ENCODE results near the gene SUGP2.
"Not testable (repeated sequence)": the region's sequence is repeated elsewhere in the genome, so short reads cannot be mapped to it uniquely, and the experiment has no call there.

SUGP2 gene

DNA sequence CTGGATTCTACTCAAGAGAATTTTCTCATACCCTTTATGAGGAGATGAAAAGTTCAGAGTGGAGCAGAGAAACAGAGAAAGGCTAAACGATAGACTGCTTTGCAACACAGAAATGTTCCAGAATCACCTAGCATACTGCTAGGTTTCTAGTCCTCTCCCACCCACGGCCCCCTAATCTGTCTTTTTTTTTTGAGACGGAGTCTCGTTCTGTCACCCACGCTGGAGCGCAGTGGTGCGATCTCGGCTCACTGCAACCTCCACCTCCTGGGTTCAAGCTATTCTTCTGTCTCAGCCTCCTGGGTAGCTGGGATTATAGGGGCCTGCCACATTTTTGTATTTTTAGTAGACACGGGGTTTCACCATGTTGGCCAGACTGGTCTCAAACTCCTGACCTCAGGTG lies 4.8 kb downstream of the SUGP2 start:
- no peak for DNase-seq

DNA sequence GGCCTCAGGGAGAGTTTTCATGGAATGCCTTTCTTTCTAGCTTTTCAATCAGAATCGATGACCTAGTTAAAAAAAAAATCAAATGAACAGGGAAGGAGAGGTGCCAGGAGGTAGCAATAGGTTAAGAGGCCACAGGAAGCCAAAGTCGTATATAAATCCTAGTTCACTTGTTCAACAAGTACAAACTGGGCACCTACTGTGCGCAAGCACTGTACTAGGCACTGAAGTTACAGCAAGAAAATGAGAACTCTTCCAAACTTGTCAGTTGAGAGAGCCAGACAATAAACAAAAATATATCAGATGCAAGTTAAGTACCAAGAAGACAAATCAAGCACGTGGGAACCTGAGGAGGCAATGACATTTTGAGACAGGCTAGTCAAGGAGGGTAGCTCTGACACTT lies 6.1 kb downstream of the SUGP2 start:
- no peak for DNase-seq

DNA sequence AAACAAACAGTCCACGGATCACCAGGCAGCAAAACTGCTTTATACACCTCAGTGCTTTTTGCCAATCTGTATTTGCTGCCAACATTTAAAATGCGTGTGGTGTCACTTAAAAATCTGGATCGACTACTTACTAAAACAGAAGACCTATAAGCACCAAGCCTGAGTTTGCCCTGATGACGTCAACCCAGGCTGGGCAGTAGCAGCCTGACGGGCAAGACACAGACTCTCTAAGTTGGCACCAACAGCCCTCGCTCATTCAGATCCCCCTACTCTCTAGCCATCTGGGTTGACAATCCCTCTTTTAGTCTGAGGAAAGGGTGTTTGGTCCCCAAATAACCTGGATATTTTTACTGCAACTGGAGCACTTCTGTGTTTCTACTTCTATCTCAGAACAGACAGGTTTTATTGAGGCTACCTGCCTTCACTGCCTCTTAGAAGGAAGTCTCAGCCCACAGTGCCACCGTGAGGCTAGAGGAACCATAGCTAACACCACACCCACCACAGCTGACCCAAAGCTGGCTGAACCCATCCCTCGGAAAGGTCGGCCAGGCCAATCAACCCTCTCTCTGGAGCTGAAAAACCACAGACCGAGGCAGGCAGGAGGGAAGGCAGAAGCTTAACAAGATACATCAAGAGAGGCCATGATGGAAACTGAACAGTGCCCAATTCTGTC lies 6.9 kb downstream of the SUGP2 start:
- no peak for DNase-seq

DNA sequence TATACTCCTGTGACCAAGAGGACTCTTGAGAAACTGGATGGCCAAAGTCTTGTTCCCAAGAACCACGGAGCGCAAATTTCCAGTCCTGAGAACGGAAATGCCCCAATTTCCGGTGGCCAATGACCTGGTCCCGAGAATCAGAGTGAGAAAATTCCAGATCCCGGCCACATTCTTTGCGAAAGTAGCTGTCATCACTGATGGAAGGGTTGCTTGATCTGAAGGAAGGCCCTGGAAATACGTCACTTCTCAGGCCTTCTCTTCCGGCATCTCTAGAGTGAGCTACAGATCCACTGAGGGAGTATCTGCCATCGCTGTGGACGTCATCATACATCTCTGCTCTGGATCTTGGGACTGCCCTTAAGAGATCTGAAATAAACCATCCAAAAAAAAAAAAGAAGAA lies 7.5 kb downstream of the SUGP2 start:
- no peak for DNase-seq

DNA sequence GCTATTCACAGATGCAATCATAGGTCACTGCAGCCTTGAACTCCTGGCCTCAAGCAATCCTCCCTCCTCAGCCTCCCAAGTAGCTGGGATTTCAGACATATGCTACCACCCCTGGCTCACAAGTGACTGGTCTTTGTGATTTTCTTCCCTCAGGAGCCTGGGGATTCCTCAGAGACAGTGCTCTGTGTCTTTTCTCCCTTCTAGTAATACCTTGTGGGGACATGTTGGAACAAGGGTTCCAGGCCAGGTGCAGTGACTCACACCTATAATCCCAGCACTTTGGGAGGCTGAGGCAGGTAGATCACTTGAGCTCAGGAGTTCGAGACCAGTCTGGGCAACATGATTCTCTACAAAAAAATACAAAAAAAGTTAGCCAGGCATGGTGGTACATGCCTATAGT lies 9.9 kb downstream of the SUGP2 start:
- not testable (repeated sequence) for DNase-seq

DNA sequence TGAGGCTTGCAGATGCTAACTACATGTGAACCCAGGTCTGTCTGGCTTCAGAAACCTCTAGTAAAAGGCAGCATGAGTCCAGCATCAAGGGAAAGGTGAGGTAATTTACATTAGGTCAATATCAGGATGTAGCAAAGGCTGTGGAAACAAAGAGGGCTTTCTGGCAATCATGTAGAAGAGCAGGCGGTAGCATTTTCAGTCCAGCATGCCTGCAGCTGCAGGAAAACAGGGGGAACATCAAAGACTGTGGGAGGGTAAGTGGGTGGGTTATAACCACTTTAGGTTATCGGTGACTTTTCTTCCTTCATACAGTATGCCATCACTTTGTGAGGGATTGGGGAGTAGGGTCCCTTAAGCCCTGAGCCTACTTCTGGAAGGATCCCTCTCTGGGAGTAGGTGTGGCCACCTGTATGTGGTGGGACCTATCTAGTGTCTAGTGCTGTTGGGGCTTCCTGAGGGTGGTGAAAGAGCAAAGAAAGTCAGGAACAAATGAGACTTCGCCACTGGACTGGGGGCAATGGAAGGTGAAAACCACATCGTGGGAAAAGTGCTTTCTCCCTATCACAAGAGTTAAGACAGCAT lies 10.8 kb downstream of the SUGP2 start:
- no peak for DNase-seq

DNA sequence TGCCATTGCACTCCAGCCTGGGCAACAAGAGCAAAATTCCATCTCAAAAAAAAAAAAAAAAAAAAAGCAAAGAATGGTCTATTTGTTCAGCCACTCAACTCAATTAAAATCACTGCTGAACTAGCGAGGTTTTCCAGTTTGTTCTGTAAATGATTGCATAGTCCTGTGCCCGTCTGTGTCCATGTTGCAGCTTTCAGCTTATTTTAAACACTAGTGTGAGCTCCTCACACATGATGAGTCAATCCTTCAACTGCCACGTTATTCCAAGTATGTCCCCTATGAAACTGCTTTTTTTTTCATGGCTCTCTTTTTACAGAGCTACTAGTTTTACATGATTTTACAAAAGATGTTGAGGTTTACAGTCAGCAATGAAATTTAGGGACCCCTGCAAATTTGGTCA lies 12.2 kb downstream of the SUGP2 start:
- no peak for DNase-seq

DNA sequence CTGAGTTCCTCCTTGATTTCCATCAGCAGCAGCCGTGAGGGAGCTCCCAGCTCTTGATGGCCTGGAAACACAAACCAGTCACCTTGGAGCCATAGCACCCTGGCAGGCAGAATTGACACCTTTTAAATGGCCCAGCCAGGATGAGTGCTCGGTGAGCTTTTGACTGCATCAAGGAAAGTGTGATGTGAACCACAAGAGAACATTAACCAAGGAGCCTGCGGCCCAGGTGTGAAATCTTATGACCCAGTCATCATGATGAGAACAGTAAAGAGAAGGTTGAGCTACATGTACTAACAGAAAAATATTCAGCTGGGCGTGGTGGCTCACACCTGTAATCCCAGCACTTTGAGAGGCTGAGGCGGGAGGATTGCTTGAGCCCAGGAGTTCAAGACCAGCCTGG lies 22.8 kb downstream of the SUGP2 start:
- no peak for DNase-seq

DNA sequence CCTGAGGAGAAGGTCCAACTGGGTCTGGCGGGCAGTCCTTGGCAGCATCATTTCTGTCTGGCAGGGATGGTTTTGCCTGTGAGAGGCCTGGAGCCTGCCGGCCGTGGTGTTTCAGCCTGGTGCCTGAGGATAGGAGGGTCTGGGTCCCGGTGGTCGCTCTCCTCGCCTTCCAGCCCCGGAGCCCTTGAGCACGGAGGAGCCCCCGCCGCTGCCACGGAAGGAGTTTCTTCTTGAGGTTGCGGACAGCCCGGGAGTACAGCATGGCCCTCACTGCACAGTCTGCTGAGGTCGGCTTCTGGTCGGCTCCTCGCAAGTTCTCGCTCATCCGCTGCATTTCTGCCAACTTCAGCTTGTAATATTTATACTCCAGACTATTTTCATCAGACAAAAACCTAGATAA lies 23.4 kb downstream of the SUGP2 start:
- DNase-seq = no peak

DNA sequence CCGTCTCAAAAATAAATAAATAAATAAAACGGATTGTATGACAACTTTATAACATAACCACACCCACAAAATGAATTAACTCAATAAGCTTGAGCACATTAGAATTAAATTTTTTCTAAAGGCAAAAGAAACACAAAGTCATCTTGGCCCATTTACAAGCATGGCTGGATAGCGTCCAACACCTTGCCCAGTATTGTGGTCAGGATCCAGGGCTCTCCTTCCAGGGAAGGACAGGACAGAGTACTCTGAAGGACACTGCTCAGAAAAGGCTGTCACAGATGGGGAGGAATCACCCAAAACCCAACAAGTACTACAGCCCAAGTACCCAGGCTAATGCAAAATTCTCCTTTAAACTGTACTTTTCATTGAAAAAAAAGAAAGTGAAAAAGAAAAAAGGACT lies 27.1 kb downstream of the SUGP2 start:
- DNase-seq = no peak

DNA sequence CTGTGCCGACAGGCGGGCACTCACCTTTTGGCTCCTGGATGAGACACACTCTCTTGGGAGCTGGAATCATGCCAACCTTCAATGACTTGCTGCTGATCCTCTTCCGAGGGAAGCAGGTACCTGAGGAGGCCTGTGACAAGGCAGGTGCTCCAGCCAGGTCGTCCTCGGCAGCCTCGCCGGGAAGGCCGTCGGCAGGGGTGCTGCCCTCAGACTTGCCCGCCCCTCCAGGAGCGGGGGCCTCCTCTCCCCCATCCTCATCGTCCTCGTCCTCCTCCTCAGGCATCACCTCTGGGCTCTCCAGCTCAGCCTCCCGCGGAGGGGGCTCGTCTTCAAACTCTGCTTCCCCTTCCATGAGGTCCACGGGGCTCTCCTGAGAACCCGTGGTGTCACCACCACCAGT lies 29.2 kb downstream of the SUGP2 start:
- DNase-seq = no peak

DNA sequence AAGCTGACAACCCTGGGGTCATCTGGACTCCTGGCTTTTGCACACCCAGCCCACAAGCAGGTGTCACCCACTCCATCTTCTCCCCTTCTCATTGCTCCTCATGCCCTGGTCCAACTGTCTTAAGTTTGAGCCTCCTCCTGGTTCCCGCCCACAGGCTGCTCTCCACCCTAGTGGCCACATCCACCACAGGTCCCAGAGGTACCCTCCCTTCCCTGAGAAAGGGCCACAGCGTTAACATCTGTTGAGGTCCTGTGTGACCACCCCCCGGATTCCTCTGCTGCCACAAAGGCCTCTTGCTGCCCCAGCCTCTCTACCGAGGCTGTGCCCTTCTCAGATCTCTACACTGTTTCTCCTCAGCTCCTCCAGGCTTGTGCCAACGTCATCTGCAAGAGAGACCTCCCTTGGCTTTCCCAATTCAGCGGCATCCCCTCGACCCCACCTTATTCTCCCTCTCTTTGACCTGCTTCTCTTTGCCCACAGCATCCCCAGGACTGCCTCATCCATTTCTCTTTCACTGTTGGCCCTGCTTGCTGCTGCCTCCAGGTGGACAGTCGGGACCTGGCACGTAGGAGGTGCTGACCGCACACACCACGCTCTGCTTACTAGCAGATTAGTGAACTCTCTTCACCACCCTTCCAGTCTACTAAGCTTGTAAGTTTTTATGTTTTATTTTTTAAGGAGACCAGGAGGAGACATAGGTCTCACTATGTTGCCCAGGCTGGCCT lies 33.3 kb downstream of the SUGP2 start:
- no peak for DNase-seq

DNA sequence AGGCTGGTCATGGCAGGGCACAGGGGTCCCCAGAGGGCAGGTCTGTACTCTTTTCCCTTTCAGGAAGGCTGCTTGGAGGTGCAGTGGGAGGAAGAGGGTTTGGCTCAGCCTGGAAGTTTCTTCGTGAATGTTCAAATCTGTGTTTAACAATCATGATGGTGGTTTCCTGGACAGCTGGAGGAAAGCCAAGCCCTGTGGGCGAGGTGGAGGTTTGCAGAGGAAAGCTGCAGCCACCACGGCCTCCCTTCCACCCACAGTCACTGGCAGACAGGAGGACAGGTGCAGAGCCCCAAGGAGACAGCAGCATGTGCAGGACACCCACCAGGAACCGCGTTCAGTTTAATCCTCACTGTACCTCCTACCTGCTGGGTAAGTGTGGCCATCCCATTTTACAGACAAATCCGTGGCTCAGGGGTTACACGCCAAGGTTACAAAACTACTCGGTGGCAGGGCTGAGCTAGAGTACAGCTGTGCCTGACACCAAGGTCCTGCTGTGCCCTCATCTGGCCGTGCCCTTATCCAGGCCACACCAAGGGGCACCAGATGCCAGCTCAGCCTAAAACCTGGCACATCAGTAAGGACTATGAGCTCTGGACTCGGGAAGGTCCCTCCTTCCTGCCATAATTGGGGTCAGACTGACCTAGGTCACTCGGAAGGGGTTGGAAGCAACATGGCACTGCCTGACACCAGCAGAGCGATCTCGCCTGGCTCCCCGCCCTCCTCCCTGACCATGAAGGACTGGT lies 34.1 kb downstream of the SUGP2 start:
- no peak for DNase-seq

DNA sequence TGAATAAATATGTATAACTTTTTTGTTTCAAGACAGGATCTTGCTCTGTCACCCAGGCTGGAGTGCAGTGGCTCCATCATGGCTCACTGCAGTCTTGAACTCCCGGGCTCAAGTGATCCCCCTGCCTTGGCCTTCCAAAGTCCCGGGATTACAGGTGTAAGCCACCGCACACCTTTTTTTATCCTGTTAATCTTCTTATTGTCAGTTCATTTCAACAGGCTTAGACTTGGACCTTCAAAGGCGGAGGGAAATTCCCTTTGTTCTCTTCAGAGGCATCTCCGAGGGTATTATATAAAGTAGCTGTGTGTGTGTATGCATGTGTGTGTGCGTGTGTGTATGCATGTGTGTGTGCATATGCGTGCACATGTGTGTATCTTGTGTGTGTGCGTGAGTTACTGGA lies 35.0 kb downstream of the SUGP2 start:
- DNase-seq = no peak

DNA sequence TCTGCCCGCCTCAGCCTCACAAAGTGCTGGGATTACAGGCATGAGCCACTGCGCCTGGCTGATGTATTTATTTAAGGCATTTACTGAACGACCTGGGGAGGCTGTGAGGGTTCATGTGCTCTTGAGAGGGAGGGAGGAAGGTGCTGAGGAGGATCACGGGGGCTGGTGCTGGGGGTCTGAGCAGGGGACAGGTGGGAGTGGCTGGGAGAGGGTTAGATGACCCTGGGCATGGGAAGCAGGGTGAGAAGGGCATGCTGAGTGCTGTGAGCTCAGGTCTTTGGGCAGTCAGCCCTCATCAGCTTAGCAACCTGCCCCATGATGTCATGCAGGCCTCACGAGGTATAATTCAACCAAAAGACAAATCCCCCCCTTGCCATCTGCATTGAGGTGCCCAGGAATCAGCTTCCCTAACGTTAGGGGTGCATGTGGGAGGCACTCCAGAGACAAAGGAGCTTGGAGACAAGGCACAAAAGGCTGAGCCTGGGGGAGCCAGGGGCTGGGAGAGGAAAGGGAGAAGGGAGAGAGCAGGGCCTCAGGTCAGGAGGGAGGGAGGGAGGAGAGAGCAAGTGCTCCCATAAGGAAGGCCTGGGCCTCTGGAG lies 36.4 kb downstream of the SUGP2 start:
- DNase-seq = no peak

DNA sequence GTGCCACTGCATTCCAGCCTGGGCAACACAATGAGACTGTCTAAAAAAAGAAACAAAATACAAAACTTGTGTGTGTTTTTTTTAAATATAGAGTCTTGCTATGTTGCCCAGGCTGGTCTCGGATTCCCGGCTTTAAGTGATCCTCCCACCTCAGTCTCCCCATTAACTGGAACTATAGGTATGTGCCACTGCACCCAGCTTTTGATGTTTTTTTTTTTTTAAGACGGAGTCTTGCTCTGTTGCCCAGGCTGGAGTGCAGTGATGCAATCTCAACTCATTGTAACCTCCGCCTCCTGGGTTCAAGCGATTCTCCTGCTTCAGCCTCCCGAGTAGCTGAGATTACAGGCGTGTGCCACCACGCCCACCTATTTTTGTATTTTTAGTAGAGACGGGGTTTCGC lies 37.0 kb downstream of the SUGP2 start:
- no peak for DNase-seq

DNA sequence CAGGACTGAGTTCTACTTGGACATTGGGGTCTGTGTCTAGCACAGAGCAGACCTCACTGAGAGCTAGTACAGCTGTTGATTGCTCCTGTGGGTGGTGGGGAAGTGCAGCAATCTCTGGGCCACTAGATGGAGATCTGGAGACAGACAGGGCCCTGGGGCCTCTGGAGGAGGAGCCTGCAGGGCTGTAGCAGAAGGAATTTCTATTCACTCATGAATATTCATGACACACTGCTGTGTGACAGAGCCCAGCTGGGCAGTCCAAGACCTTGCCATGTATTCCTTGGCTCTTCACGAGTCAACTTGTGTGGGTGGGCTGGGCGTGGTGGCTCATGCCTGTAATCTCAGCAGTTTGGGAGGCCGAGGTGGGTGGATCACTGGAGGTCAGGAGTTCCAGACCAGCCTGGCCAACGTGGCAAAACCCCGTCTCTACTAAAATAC lies 37.5 kb downstream of the SUGP2 start:
- peak; percentile 12 for DNase-seq

DNA sequence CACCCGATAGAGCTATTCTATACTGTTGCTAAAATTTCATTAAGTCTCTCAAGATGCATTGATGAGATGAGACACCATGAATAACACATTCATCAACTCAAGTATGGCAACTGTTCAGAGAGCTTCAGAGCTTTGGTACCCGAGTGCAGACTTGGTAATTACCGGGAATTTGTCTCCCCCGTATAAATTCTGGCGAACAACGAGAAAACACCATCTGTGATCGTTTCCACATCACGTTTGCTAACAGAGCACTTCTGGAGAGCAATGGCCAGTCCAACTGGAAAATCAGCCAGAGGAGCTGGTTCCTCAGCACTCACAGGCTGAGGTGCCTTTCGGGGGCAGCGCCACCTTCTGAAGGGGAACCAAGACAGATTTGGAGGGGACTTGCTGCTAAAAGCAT lies 40.2 kb downstream of the SUGP2 start:
- no peak for DNase-seq

DNA sequence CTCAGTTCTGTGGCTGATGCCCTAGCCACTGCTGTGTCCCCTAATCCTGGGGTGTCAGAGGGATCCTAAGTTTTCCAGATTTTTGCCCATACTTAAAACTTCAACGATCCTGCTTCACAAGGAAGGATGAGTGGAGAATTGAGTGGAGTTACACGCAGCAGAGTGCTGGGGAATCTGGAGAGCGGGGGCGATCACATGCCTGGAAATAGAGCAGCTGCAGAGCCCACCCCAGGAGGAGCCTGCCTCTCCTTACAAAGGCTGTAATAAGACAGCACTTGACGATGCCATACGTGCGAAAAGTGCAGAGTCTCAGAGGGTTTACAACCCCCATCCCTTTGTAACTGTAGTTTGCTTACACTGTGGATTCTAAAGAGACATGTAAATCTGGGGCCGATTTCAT lies 40.6 kb downstream of the SUGP2 start:
- no peak for DNase-seq

DNA sequence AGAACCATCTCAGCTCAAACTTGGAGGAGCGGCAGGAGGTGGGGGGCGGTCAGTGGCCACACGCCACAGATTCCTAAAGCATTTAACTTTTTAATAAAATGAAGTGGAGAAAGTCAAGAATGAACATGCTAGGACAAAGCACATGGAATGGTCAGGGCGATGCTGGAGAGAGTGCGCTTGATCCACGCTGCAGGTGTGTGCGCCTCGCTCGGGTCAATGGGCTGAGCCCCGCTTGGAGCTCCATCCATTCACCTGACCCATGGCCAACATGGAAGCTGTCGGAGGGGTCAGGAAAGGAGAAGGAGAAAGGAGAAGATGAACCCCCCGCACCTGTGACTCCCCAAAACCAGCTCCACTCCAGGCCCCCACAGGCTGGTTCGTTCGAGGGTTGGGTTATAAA lies 41.8 kb downstream of the SUGP2 start:
- DNase-seq = no peak

DNA sequence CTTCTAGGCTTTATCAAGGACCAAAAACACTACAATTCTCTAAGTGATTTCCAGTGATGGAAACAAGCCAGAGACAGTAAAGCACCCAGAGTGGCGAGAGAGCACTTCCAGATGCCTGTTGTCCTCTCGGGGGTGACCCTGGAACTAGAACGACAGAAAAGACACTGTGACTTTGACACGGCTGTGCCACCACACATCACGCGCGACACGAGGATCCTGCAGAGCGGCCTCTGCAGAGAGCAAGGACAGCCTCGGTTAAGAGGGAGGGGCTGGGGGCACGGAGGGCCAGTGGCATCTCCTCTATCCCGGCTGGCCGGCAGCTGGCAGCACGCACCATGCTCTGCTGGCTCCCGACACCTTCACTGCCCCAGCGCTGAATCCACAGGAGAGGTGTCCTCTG lies 42.3 kb downstream of the SUGP2 start:
- no peak for DNase-seq

DNA sequence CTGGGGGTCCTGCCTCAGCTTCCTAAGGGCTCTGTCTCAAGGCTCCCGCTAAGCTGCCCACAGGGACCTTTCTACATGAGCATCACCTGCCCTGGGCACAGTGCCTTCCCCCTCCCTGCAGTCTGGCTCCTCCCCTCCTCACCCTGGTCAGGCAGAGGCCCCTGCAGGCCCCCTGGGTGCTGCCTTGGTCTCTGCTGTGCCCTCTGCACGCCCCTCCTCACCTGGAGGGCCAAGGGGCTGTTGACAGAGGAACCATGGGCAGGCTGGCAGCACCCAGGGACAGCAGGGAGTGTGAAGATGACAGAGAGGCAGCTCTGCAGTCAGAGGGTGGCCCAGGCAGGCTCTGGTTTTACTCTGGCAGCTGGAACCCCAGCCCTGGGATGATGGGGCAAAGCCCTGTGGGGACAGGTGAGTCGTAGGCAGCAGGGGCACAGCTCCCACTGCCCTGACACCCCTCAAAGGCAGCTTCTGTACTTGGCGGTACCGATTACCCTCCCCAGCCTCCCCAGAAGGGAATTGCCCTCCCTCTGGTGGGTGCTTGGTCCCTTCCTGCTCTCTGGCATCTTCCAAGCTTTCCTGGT lies 43.1 kb downstream of the SUGP2 start:
- DNase-seq = no peak

DNA sequence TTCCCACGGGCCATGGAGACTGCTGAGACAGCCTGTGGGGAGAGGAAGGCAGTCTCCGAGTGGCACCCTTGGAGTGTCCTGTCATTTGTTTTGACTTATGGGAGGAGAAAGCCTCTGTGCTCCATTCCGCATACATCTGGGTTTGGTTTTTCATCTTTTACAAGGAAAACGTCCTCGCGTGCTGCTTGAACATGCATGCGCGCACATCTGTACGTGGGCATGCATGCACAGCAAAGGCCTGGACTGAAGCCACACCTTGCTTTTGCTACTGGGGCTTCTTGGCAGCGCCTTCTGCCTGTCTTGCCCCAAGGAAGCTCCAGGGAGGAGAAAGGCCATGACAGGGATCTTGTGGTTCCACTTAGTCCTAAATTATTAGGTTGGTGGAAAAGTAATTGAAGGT lies 44.0 kb downstream of the SUGP2 start:
- DNase-seq = no peak
